Activated T-helper 2 cell treated with anti-CD3 and anti-CD28 coated beads, Interferon-gamma antibody, Interleukin-2, Interleukin-4, amounts not matched to agents 10 μg/mL and 5 μg/mL and 100 μg/mL, durations not matched to agents 14 hours and 24 hours and 36 hours (primary cell): ENCODE data around the gene STIL. TPM values are rescaled to one million over a fixed set of nuclear protein-coding genes. Genes with fewer than 3 reads are reported as not detected.

Experiments
- DNase-seq: peaks from one replicate; pipeline ENCODE4 v3.0.0; 2021; ENCODE audit warnings: low spot score
- H3K27ac Mint-ChIP-seq: one replicate; pipeline ENCODE4 v1.8.0; 2021; ENCODE audit warnings: mixed read lengths
- H3K27me3 Mint-ChIP-seq: one replicate; pipeline ENCODE4 v1.8.0; 2021; ENCODE audit warnings: low read depth, mixed read lengths
- H3K36me3 Mint-ChIP-seq: one replicate; pipeline ENCODE4 v1.8.0; 2021; ENCODE audit warnings: low read depth, mixed read lengths
- H3K4me1 Mint-ChIP-seq: one replicate; pipeline ENCODE4 v1.8.0; 2021; ENCODE audit warnings: low read depth, mixed read lengths
- H3K4me3 Mint-ChIP-seq: one replicate; pipeline ENCODE4 v1.8.0; 2021; ENCODE audit warnings: low read depth, mild to moderate bottlenecking, moderate library complexity, mixed read lengths
- H3K9me3 Mint-ChIP-seq: one replicate; pipeline ENCODE4 v1.8.0; 2021; ENCODE audit warnings: mixed read lengths
- intact Hi-C: fragments of 100-400 bp; cut with micrococcal nuclease; formaldehyde crosslinking; loops from one replicate; pipeline ENCODE4 v1.15.1; 2023
- total RNA-seq: library from RNA; stranded (reverse); gene quantifications from 2 replicates; pipeline ENCODE4 v1.2.3, GENCODE V29; 2022

Gene STIL
- total RNA-seq, 1 donor from 2014 or later: 24.8 TPM

- intact Hi-C loops: no loop called here
- H3K27me3 Mint-ChIP-seq: peaks cover 26% of the 10 kb centered on the region
- H3K36me3 Mint-ChIP-seq: peaks cover 4% of the 10 kb centered on the region
- peaks cover 10% of the 10 kb centered on the region for H3K4me1 Mint-ChIP-seq
- no peak overlapping the region for H3K27ac Mint-ChIP-seq
- H3K4me3 Mint-ChIP-seq: no peak overlapping the region
- DNase-seq: no peak
- no peaks in the 10 kb centered on the region for H3K9me3 Mint-ChIP-seq
Measured at GRCh38 chr1:47244339-47244862, 69.5 kb downstream of the STIL start.

GRCh38 chr1:47243910-47244309, 70.0 kb downstream of the STIL start:
- Mint-ChIP-seq H3K4me3 (no peak overlapping the region), H3K9me3 (no peaks in the 10 kb centered on the region), H3K4me1 (peaks cover 15% of the 10 kb centered on the region), H3K27ac (no peak overlapping the region), H3K27me3 (peaks cover 26% of the 10 kb centered on the region), H3K36me3 (peaks cover 2% of the 10 kb centered on the region)
- no peak for DNase-seq
- intact Hi-C loops: no loop called here

GRCh38 chr1:47241114-47242113, 72.5 kb downstream of the STIL start:
- H3K9me3 Mint-ChIP-seq: no peaks in the 10 kb centered on the region
- intact Hi-C loops: no loop called here

GRCh38 chr1:47238935-47239592, 74.9 kb downstream of the STIL start:
- DNase-seq: no peak
- peak overlapping the region; percentile 35 for H3K4me3 Mint-ChIP-seq

More at GRCh38 chr1:47241114-47242113, 72.5 kb downstream of the STIL start:
- Mint-ChIP-seq H3K36me3 (no peaks in the 10 kb centered on the region), H3K4me1 (peaks cover 30% of the 10 kb centered on the region), H3K27me3 (peaks cover 31% of the 10 kb centered on the region), H3K27ac (no peak overlapping the region), H3K4me3 (no peak overlapping the region)
- no peak for DNase-seq

GRCh38 chr1:47235806-47236205, 78.1 kb downstream of the STIL start:
- Mint-ChIP-seq H3K36me3 (no peaks in the 10 kb centered on the region), H3K9me3 (no peaks in the 10 kb centered on the region), H3K4me1 (peaks cover 44% of the 10 kb centered on the region), H3K27ac (no peak overlapping the region), H3K4me3 (no peak overlapping the region), H3K27me3 (peaks cover 47% of the 10 kb centered on the region)
- intact Hi-C loops: no loop called here
- DNase-seq: no peak

More at GRCh38 chr1:47238935-47239592, 74.9 kb downstream of the STIL start:
- intact Hi-C loops: loop anchor here (2.0 kb wide), 1 partner anchor 50 kb away; no protein-coding TSS in a partner anchor
- peaks cover 32% of the 10 kb centered on the region for H3K4me1 Mint-ChIP-seq
- H3K36me3 Mint-ChIP-seq: no peaks in the 10 kb centered on the region
- H3K27ac Mint-ChIP-seq: peak overlapping the region; percentile 46
- H3K9me3 Mint-ChIP-seq: no peaks in the 10 kb centered on the region
- peaks cover 33% of the 10 kb centered on the region for H3K27me3 Mint-ChIP-seq

- no peaks in the 10 kb centered on the region for H3K9me3 Mint-ChIP-seq
- peaks cover 52% of the 10 kb centered on the region for H3K27me3 Mint-ChIP-seq
- H3K27ac Mint-ChIP-seq: no peak overlapping the region
- no peaks in the 10 kb centered on the region for H3K36me3 Mint-ChIP-seq
- no peak overlapping the region for H3K4me3 Mint-ChIP-seq
- H3K4me1 Mint-ChIP-seq: peaks cover 45% of the 10 kb centered on the region
- no peak for DNase-seq
- intact Hi-C loops: no loop called here
Measured at GRCh38 chr1:47235241-47235681, 78.7 kb downstream of the STIL start.

- Mint-ChIP-seq H3K27ac (no peak overlapping the region), H3K9me3 (no peaks in the 10 kb centered on the region), H3K36me3 (no peaks in the 10 kb centered on the region), H3K4me3 (no peak overlapping the region), H3K4me1 (peaks cover 40% of the 10 kb centered on the region), H3K27me3 (peaks cover 69% of the 10 kb centered on the region)
- no peak for DNase-seq
- intact Hi-C loops: loop anchor here (5.0 kb wide), 1 partner anchor 741 kb away; no protein-coding TSS in a partner anchor
Measured at GRCh38 chr1:47233186-47233585, 80.8 kb downstream of the STIL start.

- H3K27ac Mint-ChIP-seq: peak within 1 kb of the TSS; percentile 29
- intact Hi-C loops: loop anchor here (5.0 kb wide), 1 partner anchor 740 kb away; no protein-coding TSS in a partner anchor
Measured at GRCh38 chr1:47232187-47232874, 81.6 kb downstream of the STIL start, which contains the start of gene TAL1. TSS of gene TAL1 (minus strand) at chr1:47232225. CDS start at chr1:47225888, 6,337 bp downstream.

GRCh38 chr1:47231301-47232186, 82.4 kb downstream of the STIL start:
- DNase-seq: peak; percentile 27
- H3K4me1 Mint-ChIP-seq: peaks cover 29% of the 10 kb centered on the region
- peak overlapping the region; percentile 29 for H3K27ac Mint-ChIP-seq
- H3K27me3 Mint-ChIP-seq: peaks cover 82% of the 10 kb centered on the region
- H3K36me3 Mint-ChIP-seq: no peaks in the 10 kb centered on the region
- intact Hi-C loops: loop anchor here (2.0 to 5.0 kb wide), 3 partner anchors 205 to 739 kb away; no protein-coding TSS in a partner anchor
- H3K4me3 Mint-ChIP-seq: peak overlapping the region; percentile 81
- no peaks in the 10 kb centered on the region for H3K9me3 Mint-ChIP-seq

More at GRCh38 chr1:47232187-47232874, 81.6 kb downstream of the STIL start, which contains the start of gene TAL1:
- Mint-ChIP-seq H3K27me3 (peaks cover 77% of the 10 kb centered on the region), H3K36me3 (no peaks in the 10 kb centered on the region), H3K4me3 (peak within 1 kb of the TSS; percentile 81), H3K9me3 (no peaks in the 10 kb centered on the region), H3K4me1 (peaks cover 31% of the 10 kb centered on the region)
- DNase-seq: no peak

GRCh38 chr1:47230692-47231300, 83.2 kb downstream of the STIL start:
- Mint-ChIP-seq H3K36me3 (no peaks in the 10 kb centered on the region), H3K4me1 (peaks cover 30% of the 10 kb centered on the region), H3K4me3 (no peak overlapping the region), H3K27me3 (peaks cover 82% of the 10 kb centered on the region), H3K9me3 (no peaks in the 10 kb centered on the region), H3K27ac (no peak overlapping the region)
- no peak for DNase-seq
- intact Hi-C loops: loop anchor here (2.0 to 5.0 kb wide), 3 partner anchors 206 to 738 kb away; no protein-coding TSS in a partner anchor
